HG03175 (cell line): ENCODE results near the gene LHB.

ENCODE experiments used
- ATAC-seq: cut with Tn5 transposase; IDR thresholded peaks from one replicate; pipeline ENCODE4 v1.9.1; 2021; ENCODE audit warnings: mild to moderate bottlenecking, moderate library complexity; ENCODE audit not compliant: unreplicated experiment

LHB gene

GRCh38 chr19:49014123-49014869 lies 2.6 kb downstream of the LHB start:
- no peak for ATAC-seq

- ATAC-seq = no peak
These were observed 5.7 kb downstream of the LHB start for GRCh38 chr19:49011194-49011593.

- no peak for ATAC-seq
These were observed 6.4 kb downstream of the LHB start for GRCh38 chr19:49010453-49010852.

GRCh38 chr19:49009828-49010227 lies 7.1 kb downstream of the LHB start:
- ATAC-seq = no peak

GRCh38 chr19:49006905-49007304 lies 10.0 kb downstream of the LHB start:
- ATAC-seq = no peak

GRCh38 chr19:49004964-49005614 lies 11.8 kb downstream of the LHB start:
- no peak for ATAC-seq

- no peak for ATAC-seq
These were observed 12.8 kb downstream of the LHB start for GRCh38 chr19:49004133-49004532.

GRCh38 chr19:48999481-49000325 lies 17.2 kb downstream of the LHB start:
- ATAC-seq = no peak

- ATAC-seq = no peak
These were observed 18.9 kb downstream of the LHB start for GRCh38 chr19:48997972-48998371.

- ATAC-seq = no peak
These were observed 22.9 kb downstream of the LHB start for GRCh38 chr19:48994035-48994386.

- peak; percentile 89 for ATAC-seq
These were observed 23.5 kb downstream of the LHB start, which contains the start of the genes GYS1 and RUVBL2 for GRCh38 chr19:48993175-48994034. TSS of gene GYS1 (minus strand) at chr19:48993309. CDS start at chr19:48993112, 197 bp downstream. TSS of gene RUVBL2 (plus strand) at chr19:48993887. CDS start at chr19:48993912, 25 bp downstream.

- no peak for ATAC-seq
These were observed 24.2 kb downstream of the LHB start for GRCh38 chr19:48992581-48993174.

- no peak for ATAC-seq
These were observed 24.9 kb downstream of the LHB start for GRCh38 chr19:48991873-48992580.

- ATAC-seq = no peak
These were observed 25.8 kb downstream of the LHB start for GRCh38 chr19:48991011-48991609.

GRCh38 chr19:48990400-48990799 lies 26.5 kb downstream of the LHB start:
- no peak for ATAC-seq

GRCh38 chr19:48989701-48990291 lies 27.1 kb downstream of the LHB start:
- no peak for ATAC-seq

- no peak for ATAC-seq
These were observed 28.0 kb downstream of the LHB start for GRCh38 chr19:48988860-48989259.

GRCh38 chr19:48988286-48988685 lies 28.6 kb downstream of the LHB start:
- ATAC-seq = no peak

- ATAC-seq = no peak
These were observed 29.6 kb downstream of the LHB start for GRCh38 chr19:48987323-48987722.
